Activated CD8-positive, alpha-beta memory T cell treated with anti-CD3 and anti-CD28 coated beads for 48 hours (primary cell): Measurements from ENCODE around the gene AREL1.
A peak's percentile ranks its signal among the peaks of the same experiment; 100 is the strongest.
"Not testable (repeated sequence)": the region's sequence is repeated elsewhere in the genome, so short reads cannot be mapped to it uniquely, and the experiment has no call there.

Experiments
- DNase-seq, 3 experiments: peaks; one replicate each; pipeline ENCODE4 v3.0.0-alpha.2; 2020; ENCODE audit warnings: low read depth in 2 of 3, low spot score in 2 of 3

The AREL1 gene, protein sequence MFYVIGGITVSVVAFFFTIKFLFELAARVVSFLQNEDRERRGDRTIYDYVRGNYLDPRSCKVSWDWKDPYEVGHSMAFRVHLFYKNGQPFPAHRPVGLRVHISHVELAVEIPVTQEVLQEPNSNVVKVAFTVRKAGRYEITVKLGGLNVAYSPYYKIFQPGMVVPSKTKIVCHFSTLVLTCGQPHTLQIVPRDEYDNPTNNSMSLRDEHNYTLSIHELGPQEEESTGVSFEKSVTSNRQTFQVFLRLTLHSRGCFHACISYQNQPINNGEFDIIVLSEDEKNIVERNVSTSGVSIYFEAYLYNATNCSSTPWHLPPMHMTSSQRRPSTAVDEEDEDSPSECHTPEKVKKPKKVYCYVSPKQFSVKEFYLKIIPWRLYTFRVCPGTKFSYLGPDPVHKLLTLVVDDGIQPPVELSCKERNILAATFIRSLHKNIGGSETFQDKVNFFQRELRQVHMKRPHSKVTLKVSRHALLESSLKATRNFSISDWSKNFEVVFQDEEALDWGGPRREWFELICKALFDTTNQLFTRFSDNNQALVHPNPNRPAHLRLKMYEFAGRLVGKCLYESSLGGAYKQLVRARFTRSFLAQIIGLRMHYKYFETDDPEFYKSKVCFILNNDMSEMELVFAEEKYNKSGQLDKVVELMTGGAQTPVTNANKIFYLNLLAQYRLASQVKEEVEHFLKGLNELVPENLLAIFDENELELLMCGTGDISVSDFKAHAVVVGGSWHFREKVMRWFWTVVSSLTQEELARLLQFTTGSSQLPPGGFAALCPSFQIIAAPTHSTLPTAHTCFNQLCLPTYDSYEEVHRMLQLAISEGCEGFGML

DNA sequence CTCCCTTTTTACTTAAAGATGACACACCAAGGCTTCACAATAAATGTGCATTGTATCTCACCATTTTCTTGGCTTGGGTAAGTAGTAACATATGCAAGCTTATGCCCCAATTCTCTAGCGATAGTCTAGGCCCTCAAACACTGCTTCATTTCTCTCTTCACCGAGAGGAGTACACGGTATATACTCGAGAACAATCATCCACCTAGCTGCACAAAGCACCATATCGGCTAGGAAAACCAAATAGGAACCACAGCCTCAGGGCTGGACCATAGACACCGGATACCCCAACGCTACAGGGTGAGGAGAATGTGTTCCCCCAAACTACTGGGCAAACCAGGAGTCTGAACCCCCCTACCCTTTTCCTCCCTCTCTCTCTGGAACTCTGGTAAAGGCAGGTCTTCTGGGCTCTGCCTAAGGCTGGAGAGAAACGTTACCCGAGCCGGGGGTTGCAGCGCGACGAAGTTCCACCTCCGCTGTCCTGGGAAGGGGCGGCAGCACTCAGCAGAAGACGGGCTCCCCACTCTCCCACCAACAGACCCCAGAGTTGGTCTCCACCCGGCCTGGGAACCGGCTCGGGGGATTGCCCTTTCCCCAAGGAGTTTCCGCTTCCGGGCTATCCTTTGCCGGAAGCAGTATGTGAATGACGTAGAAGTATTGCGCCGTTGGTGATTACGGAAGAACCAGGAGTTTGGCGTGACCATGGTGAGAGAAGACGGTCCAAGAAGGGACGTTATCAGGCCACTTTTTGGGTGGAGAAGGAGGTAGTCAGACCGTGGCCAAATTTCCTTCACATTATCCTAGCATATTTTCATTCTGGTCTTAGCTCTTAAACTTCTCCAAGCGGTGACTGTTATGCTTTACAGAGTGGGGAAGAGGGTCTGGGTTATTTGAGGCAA lies at the start of gene AREL1, which contains the start of gene FCF1:
Gene AREL1, minus strand, starts transcription at position 582 of the 896 bp plus-strand sequence. CDS start 27,465 bp downstream, outside the sequence.
Gene FCF1, plus strand, starts transcription at position 646 of the 896 bp plus-strand sequence. Its CDS starts 54 bp downstream, at position 700.
- peak; percentile 40 to 63 (median 61) for DNase-seq

GRCh38 chr14:74758505-74758904 lies 45.6 kb upstream of the AREL1 start:
- not testable (repeated sequence) for DNase-seq

DNA sequence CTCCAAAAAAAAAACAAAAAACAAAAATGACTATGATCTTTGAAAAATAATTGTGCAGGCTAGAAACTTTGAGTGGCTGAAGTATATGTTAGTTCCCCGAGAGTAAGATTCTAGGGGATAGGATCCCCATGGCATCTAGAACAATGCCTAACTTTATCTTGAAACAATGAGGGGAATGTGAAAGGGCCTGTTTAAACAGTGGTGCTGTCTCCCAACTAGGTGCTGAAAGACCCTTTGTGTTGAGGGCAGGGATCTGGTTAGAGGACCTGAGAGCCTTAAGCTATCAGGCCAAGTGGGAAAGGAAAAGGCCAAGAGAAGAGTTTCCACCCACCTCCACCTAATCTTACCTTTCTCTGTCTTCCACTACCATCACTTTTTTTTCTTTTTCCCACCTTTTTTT lies 43.4 kb upstream of the AREL1 start:
- DNase-seq, result no peak

- DNase-seq, result no peak
Observed at GRCh38 chr14:74754899-74755298, 42.0 kb upstream of the AREL1 start.

GRCh38 chr14:74754157-74754556 lies 41.3 kb upstream of the AREL1 start:
- no peak for DNase-seq

DNA sequence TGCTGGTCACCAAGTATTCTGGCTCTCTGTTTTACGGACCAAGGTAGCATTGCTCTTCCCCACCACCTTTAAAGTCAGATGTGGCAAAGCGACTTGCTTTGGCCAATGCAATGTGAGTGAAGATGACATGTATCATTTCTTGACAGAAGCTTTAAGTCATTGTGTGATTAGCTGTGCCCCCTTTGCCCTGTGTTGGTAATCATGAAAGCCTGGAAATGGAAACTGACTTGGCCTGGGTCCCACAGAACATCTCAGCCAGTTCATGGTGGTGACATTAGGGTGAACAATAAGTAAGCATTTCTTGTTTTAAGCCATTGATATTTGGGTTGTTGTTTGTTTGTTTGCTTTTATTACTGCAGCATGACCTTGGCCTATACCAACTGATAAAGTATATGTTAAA lies 34.4 kb upstream of the AREL1 start:
- no peak for DNase-seq

- DNase-seq, result no peak
Observed at GRCh38 chr14:74739293-74740030, 26.6 kb upstream of the AREL1 start.

- no peak for DNase-seq
Observed at GRCh38 chr14:74737753-74738325, 25.0 kb upstream of the AREL1 start.

DNA sequence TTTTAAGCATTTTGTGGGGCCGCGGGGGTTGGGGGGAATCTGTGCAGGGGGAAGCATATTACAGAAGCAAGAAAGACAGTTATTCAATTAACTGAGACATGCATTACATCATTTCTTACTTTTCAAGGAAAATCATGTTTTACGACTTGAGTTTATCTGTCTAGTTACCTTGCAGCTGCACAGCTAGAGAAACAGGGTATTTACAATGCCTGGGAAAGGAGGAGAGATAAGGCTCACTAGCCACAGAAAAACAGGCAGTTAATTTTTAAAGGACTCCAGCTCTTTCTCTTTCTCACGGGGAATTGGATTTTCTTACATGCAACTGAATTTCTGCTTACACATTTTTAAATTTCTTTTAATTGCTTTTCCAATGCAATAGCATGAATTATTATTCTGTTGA lies 22.2 kb upstream of the AREL1 start:
- DNase-seq, result no peak

DNA sequence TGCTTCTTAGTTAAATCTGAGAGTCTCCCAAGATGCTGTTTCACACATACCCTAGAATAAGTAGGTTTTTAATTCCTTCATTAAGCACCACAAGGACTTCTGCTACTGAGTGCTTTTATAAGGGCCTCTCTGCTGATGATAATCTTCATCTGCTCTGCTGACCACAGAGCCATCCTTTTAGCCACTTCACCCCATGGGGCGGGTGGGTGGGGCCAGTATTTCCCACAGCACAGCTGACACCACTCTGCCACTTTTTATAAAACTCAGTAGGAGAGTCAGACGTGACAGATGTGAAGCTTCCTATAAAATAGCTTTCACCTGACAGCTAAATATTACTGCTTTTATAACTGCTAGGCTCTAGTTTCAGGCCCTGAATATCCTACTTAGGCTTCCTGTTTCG lies 20.3 kb upstream of the AREL1 start:
- no peak for DNase-seq

DNA sequence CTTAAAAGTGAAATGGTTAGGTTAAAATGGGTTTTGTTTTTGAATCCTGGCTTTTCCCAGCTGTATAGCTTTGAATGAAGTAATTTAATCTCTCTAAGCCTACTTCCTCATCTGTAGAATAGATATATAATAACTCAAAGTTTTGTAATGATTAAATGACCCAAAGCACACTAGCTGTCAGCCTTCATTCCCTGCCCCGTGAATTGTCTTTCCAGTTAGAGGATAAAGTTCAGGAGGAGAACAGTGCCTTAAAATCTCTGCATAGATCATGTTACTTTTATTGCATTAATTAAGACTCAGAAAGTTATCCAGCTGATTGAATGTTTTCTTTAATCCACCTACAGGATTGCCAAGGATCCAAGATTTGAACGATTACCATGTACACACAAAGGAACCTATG lies 19.5 kb upstream of the AREL1 start:
- no peak for DNase-seq

DNA sequence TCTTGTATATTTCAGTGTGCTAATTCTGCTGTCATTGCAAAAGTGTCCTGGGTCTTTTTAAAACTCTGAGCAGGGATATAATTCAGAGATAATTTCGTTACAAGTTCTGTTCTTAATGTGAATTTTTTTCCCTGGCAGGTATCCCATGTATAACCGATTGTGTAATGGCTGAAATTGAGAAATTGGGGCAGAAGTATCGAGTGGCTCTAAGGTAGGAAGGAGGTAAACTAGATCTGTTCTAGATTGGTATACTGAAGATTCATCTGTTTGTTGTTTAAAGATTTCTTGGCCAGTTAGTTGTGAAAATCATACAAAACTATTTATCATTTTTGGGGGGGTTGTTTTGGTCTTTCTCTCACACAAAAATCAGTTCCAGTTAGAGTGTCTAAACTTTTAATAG lies 10.3 kb upstream of the AREL1 start:
- no peak for DNase-seq

GRCh38 chr14:74720526-74720925 lies 7.6 kb upstream of the AREL1 start:
- no peak for DNase-seq

DNA sequence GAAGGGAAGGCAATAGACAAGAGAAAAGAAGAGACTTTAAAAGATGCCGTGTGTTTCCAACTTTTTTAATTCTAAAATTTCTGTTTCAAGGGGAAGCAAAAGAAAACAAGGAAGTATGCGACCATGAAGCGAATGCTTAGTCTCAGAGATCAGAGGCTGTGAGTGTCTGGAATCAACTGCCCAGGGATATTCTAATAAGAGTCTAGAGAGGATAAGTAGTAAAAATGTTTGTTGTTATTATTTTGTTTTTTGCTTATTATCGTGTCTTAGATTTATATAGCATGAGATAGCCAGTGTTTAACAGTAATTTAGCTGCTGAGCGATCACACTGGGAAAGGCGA lies 485 bp upstream of the AREL1 start:
- DNase-seq, result no peak

DNA sequence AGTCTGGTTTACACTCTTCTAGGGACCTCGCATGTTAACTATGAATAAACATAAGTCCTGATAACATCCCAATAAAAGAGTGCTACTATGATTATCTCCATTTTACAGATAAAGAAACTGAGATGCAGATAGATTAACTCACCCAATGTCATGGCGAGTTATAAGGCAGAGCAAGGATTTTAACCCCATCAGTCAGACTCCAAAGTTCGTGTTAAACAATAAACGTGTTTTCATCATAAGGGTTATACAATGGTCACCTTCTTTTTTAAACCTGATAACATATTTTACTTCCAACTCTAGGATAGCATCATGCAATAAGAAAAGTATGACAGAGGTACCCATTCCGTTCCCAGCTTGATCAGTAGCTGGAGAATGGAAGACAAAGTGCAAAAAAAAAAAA lies 1.2 kb downstream of the AREL1 start:
- DNase-seq, result no peak

DNA sequence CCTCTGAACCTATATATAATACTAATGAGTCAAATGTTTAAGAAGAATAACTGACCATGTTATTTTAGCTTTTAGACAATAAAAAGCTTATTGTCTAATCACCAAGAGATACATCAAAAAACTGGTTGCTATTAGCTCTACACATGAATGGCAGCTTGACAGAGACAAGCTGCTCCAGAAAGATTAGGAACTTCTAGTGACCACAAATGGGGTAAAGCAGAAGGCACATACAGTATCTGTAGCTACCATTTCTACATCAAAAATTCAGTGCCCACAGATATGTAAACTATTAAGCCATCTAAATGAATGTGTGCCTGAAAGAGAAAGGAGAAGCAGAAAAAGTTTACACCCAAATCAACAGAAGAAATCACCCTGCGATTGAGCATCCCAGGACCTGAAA lies 2.4 kb downstream of the AREL1 start:
- DNase-seq, result no peak

DNA sequence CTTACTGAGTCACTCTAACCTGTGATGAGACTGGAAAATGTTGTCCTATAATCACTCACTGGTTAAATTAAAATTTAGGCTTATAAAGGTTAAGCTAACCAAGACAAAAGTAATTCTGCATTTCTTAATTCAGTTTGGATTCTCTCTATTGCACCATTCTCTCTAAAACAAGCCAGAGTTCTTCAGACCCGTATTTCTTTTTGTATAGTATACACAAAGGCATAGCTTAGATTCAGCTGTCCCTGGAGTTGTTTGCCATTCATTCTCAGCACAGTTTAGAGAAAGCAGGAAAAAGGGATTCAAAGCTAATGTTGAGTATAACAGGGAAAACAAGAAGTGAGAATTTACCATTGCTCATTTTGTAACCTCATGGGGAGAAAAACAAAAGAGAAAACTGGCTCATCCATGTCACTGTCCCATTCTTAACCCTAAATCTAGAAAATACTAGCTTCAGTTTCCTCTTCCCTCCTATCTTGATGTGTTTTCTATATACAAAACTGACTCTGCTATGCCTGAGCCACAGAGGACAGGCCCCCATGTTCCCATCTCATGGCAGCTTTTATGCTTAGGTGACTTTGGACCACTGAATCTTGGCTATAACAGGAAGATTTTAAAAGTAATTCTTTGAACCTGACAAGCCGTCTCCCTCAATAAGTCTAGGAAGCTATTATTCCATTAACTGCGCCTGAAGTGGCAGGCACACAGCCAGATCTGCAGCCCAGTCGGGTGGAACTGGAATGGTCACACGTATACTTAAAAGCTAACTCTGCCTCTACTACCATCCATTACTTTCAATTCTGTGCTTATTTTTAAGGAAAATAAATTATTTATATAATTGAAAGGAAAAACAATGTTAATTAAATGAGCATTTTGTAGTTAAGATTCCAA lies 7.0 kb downstream of the AREL1 start:
- no peak for DNase-seq

DNA sequence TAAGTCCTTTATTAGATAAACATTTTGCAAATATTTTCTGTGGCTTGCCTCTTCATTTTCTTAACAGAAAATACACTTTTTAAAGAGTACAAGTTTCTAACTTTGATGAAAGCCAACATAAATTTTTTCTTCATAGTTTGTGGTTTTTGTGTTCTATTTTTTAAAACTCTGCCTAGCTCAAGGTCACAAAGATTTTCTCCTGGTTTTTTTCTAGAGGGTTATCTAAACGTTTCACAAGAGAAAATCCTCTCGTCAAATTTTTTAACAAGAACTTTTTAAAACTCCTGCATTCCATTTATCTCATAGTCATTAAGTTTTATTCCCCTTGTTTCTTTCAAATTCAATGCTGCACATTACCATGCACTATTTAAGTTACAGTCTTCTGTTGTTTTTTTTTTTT lies 8.2 kb downstream of the AREL1 start:
- DNase-seq, result no peak

DNA sequence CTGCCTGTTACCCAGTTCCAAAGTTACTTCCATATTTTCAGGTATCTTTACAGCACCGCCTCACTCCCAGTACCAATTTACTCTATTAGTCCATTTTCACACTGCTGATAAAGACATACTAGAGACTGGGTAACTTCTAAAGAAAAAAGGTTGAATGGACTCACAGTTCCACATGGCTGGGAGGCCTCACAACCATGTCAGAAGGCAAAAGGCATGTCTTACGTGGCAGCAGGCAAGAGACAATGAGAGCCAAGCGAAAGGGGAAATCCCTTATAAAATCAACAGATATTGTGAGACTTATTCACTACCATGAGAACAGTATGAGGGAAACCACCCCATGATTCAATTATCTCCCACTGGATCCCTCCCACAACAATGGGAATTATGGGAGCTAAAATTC lies 9.8 kb downstream of the AREL1 start:
- no peak for DNase-seq
